SK-N-SH (cell line): ENCODE measurements around the gene RFFL.

Experiments
- CHD2 ChIP-seq: fragments of 150-350 bp; IDR thresholded peaks from 2 replicates; pipeline ENCODE4 v1.6.1; 2018; ENCODE audit warnings: low read length; ENCODE audit not compliant: partially characterized antibody
- CTCF ChIP-seq: fragments of 200-600 bp; sonication (generic); IDR thresholded peaks from 2 replicates; pipeline ENCODE4 v1.6.1; 2017; ENCODE audit warnings: antibody characterized with exemption, mild to moderate bottlenecking, moderate library complexity
- EP300 ChIP-seq, 2 experiments: IDR thresholded peaks; 2 replicates each; pipeline versions ENCODE4 v1.4.0 to v1.6.1; 2012; ENCODE audit warnings: borderline replicate concordance in 1 of 2, low read depth in 1 of 2, low read length in 1 of 2
- EZH2phosphoT487 ChIP-seq: fragments of 200-600 bp; sonication (generic); IDR thresholded peaks from 2 replicates; pipeline ENCODE4 v1.6.1; 2017; ENCODE audit warnings: low read depth, mixed run types, mild to moderate bottlenecking, antibody characterized with exemption, moderate library complexity, borderline replicate concordance
- FOXJ3 ChIP-seq: sonication (generic); formaldehyde crosslinking; IDR thresholded peaks from 2 replicates; pipeline ENCODE4 v1.5.1; 2020; ENCODE audit warnings: mild to moderate bottlenecking, missing genetic modification reagents
- FOXM1 ChIP-seq: IDR thresholded peaks from 2 replicates; pipeline ENCODE4 v1.4.0; 2012; ENCODE audit warnings: low read depth, mild to moderate bottlenecking
- MAX ChIP-seq: IDR thresholded peaks from 2 replicates; pipeline ENCODE4 v1.4.0; 2012; ENCODE audit warnings: low read depth
- PBX3 ChIP-seq: IDR thresholded peaks from 2 replicates; pipeline ENCODE4; 2012
- POLR2AphosphoS5 ChIP-seq: IDR thresholded peaks from 2 replicates; pipeline ENCODE4 v1.6.1; 2012; ENCODE audit warnings: low read depth, low read length
- RAD21 ChIP-seq: IDR thresholded peaks from 2 replicates; pipeline ENCODE4 v1.6.1; 2012; ENCODE audit warnings: mild to moderate bottlenecking, low read length
- REST ChIP-seq: IDR thresholded peaks from 2 replicates; pipeline ENCODE4 v1.6.1; 2012; ENCODE audit warnings: mild to moderate bottlenecking, low read depth, low read length, moderate library complexity
- SMC3 ChIP-seq: IDR thresholded peaks from 2 replicates; pipeline ENCODE4 v1.6.1; 2012; ENCODE audit warnings: low read depth, low read length, improper control_type of control experiment
- TAF1 ChIP-seq: IDR thresholded peaks from 2 replicates; pipeline ENCODE4 v1.6.1; 2012; ENCODE audit warnings: low read depth, mild to moderate bottlenecking, low read length, moderate library complexity, borderline replicate concordance
- YY1 ChIP-seq: IDR thresholded peaks from 2 replicates; pipeline ENCODE4 v1.4.0; 2012; ENCODE audit warnings: low read depth, mild to moderate bottlenecking

GRCh38 chr17:34979650-34980352, 83.7 kb downstream of the RFFL start:
- TF ChIP-seq EP300 (IDR thresholded peaks at IDR 0.05; ENCODE audit: borderline replicate concordance in 1 of 2, low read depth in 1 of 2, low read length in 1 of 2) (no peak), CTCF (no peak), FOXM1 (no peak), POLR2AphosphoS5 (0 out of 2 replicates have a peak, but pooled peaks have one; percentile 53), CHD2 (no peak), PBX3 (no peak), TAF1 (no peak), SMC3 (no peak), EZH2phosphoT487 (no peak), RAD21 (no peak), REST (no peak), FOXJ3 (CRISPR knock-in tag) (no peak), YY1 (no peak), MAX (no peak)
